MM.1S (cell line): Measurements from ENCODE around the gene TULP3.

Experiments used
- DNase-seq: peaks from one replicate; pipeline ENCODE4 v3.0.0-alpha.2; 2015
- H2AFZ ChIP-seq: fragments of 300-600 bp; sonication (generic); 2 replicates; pipeline ENCODE4 v1.6.0; 2016; ENCODE audit warnings: antibody characterized with exemption, low read length
- H3F3A ChIP-seq: fragments of 300-600 bp; sonication (generic); 2 replicates; pipeline ENCODE4 v1.6.1; 2016; ENCODE audit warnings: mild to moderate bottlenecking, antibody characterized with exemption, low read length, moderate library complexity, mixed read lengths; ENCODE audit not compliant: insufficient read depth
- H3K27ac ChIP-seq: fragments of 300-600 bp; sonication (generic); 2 replicates; pipeline ENCODE4 v1.5.1; 2016; ENCODE audit warnings: mild to moderate bottlenecking, low read length
- H3K27me3 ChIP-seq: fragments of 300-600 bp; sonication (generic); replicated peaks from 2 replicates; pipeline ENCODE4 v1.6.0; 2016; ENCODE audit warnings: low read length; ENCODE audit not compliant: insufficient read depth
- H3K36me3 ChIP-seq: fragments of 300-600 bp; sonication (generic); replicated peaks from 2 replicates; pipeline ENCODE4 v1.6.1; 2016; ENCODE audit warnings: mild to moderate bottlenecking, low read length, mixed read lengths; ENCODE audit not compliant: insufficient read depth
- H3K4me1 ChIP-seq: fragments of 300-600 bp; sonication (generic); 2 replicates; pipeline ENCODE4 v1.6.1; 2016; ENCODE audit warnings: low read length, mixed read lengths
- H3K4me2 ChIP-seq: fragments of 300-600 bp; sonication (generic); 2 replicates; pipeline ENCODE4 v1.6.0; 2016; ENCODE audit warnings: low read depth, low read length
- H3K4me3 ChIP-seq: fragments of 300-600 bp; sonication (generic); 2 replicates; pipeline ENCODE4 v1.5.1; 2016; ENCODE audit warnings: low read length, mixed read lengths
- H3K79me2 ChIP-seq: fragments of 300-600 bp; sonication (generic); 2 replicates; pipeline ENCODE4 v1.6.1; 2016; ENCODE audit warnings: mixed run types, low read length, mixed read lengths
- H3K9ac ChIP-seq: fragments of 300-600 bp; sonication (generic); 2 replicates; pipeline ENCODE4 v1.6.1; 2016; ENCODE audit warnings: low read length, mixed read lengths
- H3K9me2 ChIP-seq: fragments of 300-600 bp; sonication (generic); replicated peaks from 2 replicates; pipeline ENCODE4 v1.6.1; 2016; ENCODE audit warnings: mild to moderate bottlenecking, low read length, mixed read lengths; ENCODE audit not compliant: insufficient read depth
- H3K9me3 ChIP-seq: fragments of 300-600 bp; sonication (generic); replicated peaks from 2 replicates; pipeline ENCODE4 v1.6.1; 2016; ENCODE audit warnings: mild to moderate bottlenecking, low read length, mixed read lengths; ENCODE audit not compliant: insufficient read depth
- H4K20me1 ChIP-seq: fragments of 300-600 bp; sonication (generic); 2 replicates; pipeline ENCODE4 v1.6.1; 2016; ENCODE audit warnings: mild to moderate bottlenecking, low read length, moderate library complexity, mixed read lengths; ENCODE audit not compliant: insufficient read depth
- CTCF ChIP-seq: fragments of 300-600 bp; sonication (generic); IDR thresholded peaks from 2 replicates; pipeline ENCODE4 v1.5.1; 2016; ENCODE audit warnings: antibody characterized with exemption, low read length, mixed read lengths
- EZH2 ChIP-seq: fragments of 300-600 bp; sonication (generic); optimal IDR thresholded peaks from 2 replicates; pipeline ENCODE3; 2017; ENCODE audit warnings: low read depth, mild to moderate bottlenecking, antibody characterized with exemption, low read length, mixed read lengths
- EZH2phosphoT487 ChIP-seq: fragments of 300-600 bp; sonication (generic); IDR thresholded peaks from 2 replicates; pipeline ENCODE4 v1.6.1; 2018; ENCODE audit warnings: antibody characterized with exemption, low read length

The TULP3 gene

GRCh38 chr12:2963154-2963759 lies 72.6 kb downstream of the TULP3 start:
- H3K9me2 ChIP-seq: no peaks in the 10 kb centered on the region
- no peak overlapping the region for H3K4me2 ChIP-seq
- H3K27me3 ChIP-seq: peaks cover 7% of the 10 kb centered on the region
- TF ChIP-seq EZH2 (no peak), CTCF (no peak), EZH2phosphoT487 (no peak)
- H3K4me3 ChIP-seq: no peak overlapping the region
- 0 out of 2 replicates have a peak, but pooled peaks cover 4% of the 10 kb centered on the region for H3K79me2 ChIP-seq
- no peaks in the 10 kb centered on the region for H3K9me3 ChIP-seq
- no peak for DNase-seq
- no peak overlapping the region for H3K27ac ChIP-seq
- no peaks in the 10 kb centered on the region for H3K4me1 ChIP-seq
- no peak overlapping the region for H3K9ac ChIP-seq
- no peak overlapping the region for H2AFZ ChIP-seq
- H3F3A ChIP-seq: no peaks in the 10 kb centered on the region
- H4K20me1 ChIP-seq: no peaks in the 10 kb centered on the region
- H3K36me3 ChIP-seq: no peaks in the 10 kb centered on the region

DNA sequence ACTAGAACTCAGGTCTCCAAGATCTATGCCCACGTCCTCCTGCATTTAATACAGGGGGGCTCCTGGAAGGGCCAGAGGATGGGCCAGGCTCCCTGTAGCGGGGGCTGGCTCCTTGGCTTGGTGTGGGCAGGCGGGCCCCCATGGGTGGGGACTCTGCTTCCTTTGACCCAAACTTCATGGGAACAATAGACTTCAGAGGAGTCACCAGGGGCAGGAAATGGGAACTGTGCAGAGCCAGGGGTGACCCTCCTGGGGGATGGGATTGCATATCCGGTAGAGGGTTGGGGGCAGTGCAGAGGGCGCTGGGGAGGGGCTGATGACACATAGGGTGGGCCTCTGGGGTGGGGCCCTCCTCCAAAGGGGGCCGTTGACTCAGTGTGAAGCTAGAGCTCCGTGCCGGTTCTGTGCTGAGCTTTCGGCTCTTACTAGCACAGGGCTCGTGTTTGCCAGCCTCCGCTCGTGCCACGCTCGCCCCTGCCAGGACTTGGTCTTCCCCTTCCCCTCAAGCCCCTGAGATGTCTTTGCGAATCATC lies 73.1 kb downstream of the TULP3 start:
- Histone ChIP-seq H3F3A (no peaks in the 10 kb centered on the region), H3K4me1 (no peaks in the 10 kb centered on the region), H3K79me2 (0 out of 2 replicates have a peak, but pooled peaks cover 4% of the 10 kb centered on the region), H4K20me1 (no peaks in the 10 kb centered on the region), H3K36me3 (no peaks in the 10 kb centered on the region), H3K27ac (no peak overlapping the region), H3K4me3 (no peak overlapping the region), H3K9me3 (no peaks in the 10 kb centered on the region), H2AFZ (no peak overlapping the region), H3K9me2 (no peaks in the 10 kb centered on the region), H3K4me2 (no peak overlapping the region), H3K27me3 (peaks cover 7% of the 10 kb centered on the region), H3K9ac (no peak overlapping the region)
- no peak for DNase-seq
- TF ChIP-seq EZH2phosphoT487 (no peak), CTCF (no peak), EZH2 (no peak)

- Histone ChIP-seq H3K9me2 (no peaks in the 10 kb centered on the region), H3K9me3 (no peaks in the 10 kb centered on the region), H3K79me2 (no peaks in the 10 kb centered on the region), H3K27me3 (no peaks in the 10 kb centered on the region), H3K4me1 (no peaks in the 10 kb centered on the region), H3K4me3 (no peak overlapping the region), H3K4me2 (no peak overlapping the region), H3K27ac (no peak overlapping the region), H3F3A (no peaks in the 10 kb centered on the region), H4K20me1 (no peaks in the 10 kb centered on the region), H3K36me3 (no peaks in the 10 kb centered on the region), H3K9ac (no peak overlapping the region), H2AFZ (no peak overlapping the region)
- no peak for TF ChIP-seq CTCF
- no peak for TF ChIP-seq EZH2phosphoT487
- no peak for TF ChIP-seq EZH2
- no peak for DNase-seq
Measured at GRCh38 chr12:2967651-2968050, 77.0 kb downstream of the TULP3 start.
